ENCODE results near the gene RAPGEF5. TPM values are rescaled to one million over a fixed set of nuclear protein-coding genes. Genes with fewer than 3 reads are reported as not detected.

Gene RAPGEF5
- total and polyA plus RNA-seq, 4 donors = 7.1 to 54.8 (median 13.0) TPM

- DNase-seq (ENCODE audit: low spot score) = no peak
- H3K36me3 ChIP-seq (ENCODE audit: control insufficient read depth in 4 of 4, insufficient read depth in 3 of 4, low read depth in 1 of 4, low read length in 3 of 4) = peaks cover 1 to 44% (median 16%) of the 10 kb centered on the region in 4 donors
- H3K9me3 ChIP-seq (ENCODE audit: control insufficient read depth in 4 of 4, low read length in 3 of 4) = no peaks in the 10 kb centered on the region
- TF ChIP-seq FOXA2 (IDR thresholded peaks at IDR 0.05) (no peak), REST (IDR thresholded peaks at IDR 0.05) (no peak), HNF4G (IDR thresholded peaks at IDR 0.05) (no peak), ZBTB33 (IDR thresholded peaks at IDR 0.05) (no peak), TAF1 (conservative IDR thresholded peaks at IDR 0.05) (no peak), RAD21 (IDR thresholded peaks at IDR 0.05) (no peak), HNF4A (conservative IDR thresholded peaks at IDR 0.05) (no peak), JUND (IDR thresholded peaks at IDR 0.05) (no peak), YY1 (IDR thresholded peaks at IDR 0.05) (no peak), ATF3 (IDR thresholded peaks at IDR 0.05) (no peak), MAX (IDR thresholded peaks at IDR 0.05) (no peak), GABPA (IDR thresholded peaks at IDR 0.05 in 1 of 2, conservative IDR thresholded peaks at IDR 0.05 in 1 of 2) (no peak), NR2F2 (IDR thresholded peaks at IDR 0.05) (no peak), FOXA1 (IDR thresholded peaks at IDR 0.05) (no peak)
- no peaks in the 10 kb centered on the region for H3K27me3 ChIP-seq (ENCODE audit: control insufficient read depth in 4 of 4, insufficient read depth in 4 of 4, low read length in 3 of 4)
- no peak overlapping the region for H3K27ac ChIP-seq (ENCODE audit: low read depth in 1 of 2, low read length in 2 of 2)
- H3K9ac ChIP-seq (ENCODE audit: low read depth in 1 of 2, low read length in 2 of 2) = no peak overlapping the region
- no peak overlapping the region for H3K4me3 ChIP-seq (ENCODE audit: low read depth in 1 of 3, low read length in 3 of 3)
- no peaks in the 10 kb centered on the region for H3K4me1 ChIP-seq (ENCODE audit: control insufficient read depth in 4 of 4, insufficient read depth in 4 of 4, low read length in 3 of 4)
- 81% methylated on average over 2 of the region's 2 CpGs for WGBS
Measured at GRCh38 chr7:22137466-22137865, 219.5 kb downstream of the RAPGEF5 start.

- Histone ChIP-seq H3K9me3 (ENCODE audit: control insufficient read depth in 4 of 4, low read length in 3 of 4) (no peaks in the 10 kb centered on the region), H3K4me3 (ENCODE audit: low read depth in 1 of 3, low read length in 3 of 3) (no peak overlapping the region), H3K36me3 (ENCODE audit: control insufficient read depth in 4 of 4, insufficient read depth in 3 of 4, low read depth in 1 of 4, low read length in 3 of 4) (peaks cover 2 to 44% (median 16%) of the 10 kb centered on the region in 4 donors), H3K27ac (ENCODE audit: low read depth in 1 of 2, low read length in 2 of 2) (no peak overlapping the region), H3K27me3 (ENCODE audit: control insufficient read depth in 4 of 4, insufficient read depth in 4 of 4, low read length in 3 of 4) (no peaks in the 10 kb centered on the region), H3K9ac (ENCODE audit: low read depth in 1 of 2, low read length in 2 of 2) (no peak overlapping the region), H3K4me1 (ENCODE audit: control insufficient read depth in 4 of 4, insufficient read depth in 4 of 4, low read length in 3 of 4) (no peaks in the 10 kb centered on the region)
- TF ChIP-seq RAD21 (IDR thresholded peaks at IDR 0.05) (no peak), YY1 (IDR thresholded peaks at IDR 0.05) (no peak), RXRA (IDR thresholded peaks at IDR 0.05) (no peak), EGR1 (IDR thresholded peaks at IDR 0.05; ENCODE audit: low read depth in 2 of 2) (no peak), FOXA1 (IDR thresholded peaks at IDR 0.05) (no peak)
- 82% methylated on average over 2 of the region's 2 CpGs for WGBS
- DNase-seq (ENCODE audit: low spot score) = no peak
Measured at GRCh38 chr7:22137026-22137425, 219.9 kb downstream of the RAPGEF5 start.
